AG04449 (cell line): ENCODE results near the gene TEX51.

Source experiments
- CTCF ChIA-PET: fragments of 350-600 bp; formaldehyde crosslinking; extraction: SDS; loops from one replicate; lab custom pipeline; 2021; ENCODE audit warnings: antibody characterized with exemption; lab: Yijun Ruan, JAX
- POLR2A ChIA-PET: fragments of 400-600, 350-600 bp; formaldehyde crosslinking; extraction: SDS; loops from one replicate; lab custom pipeline; 2020; ENCODE audit warnings: antibody characterized with exemption, inconsistent platforms; lab: Yijun Ruan, JAX
- DNase-seq: peaks from one replicate; pipeline ENCODE4 v3.0.0-alpha.2; 2010; ENCODE audit warnings: low read depth, low spot score
- H3K4me3 ChIP-seq: 2 replicates; pipeline ENCODE4 v1.5.1; 2011; ENCODE audit warnings: low read depth, mild to moderate bottlenecking, control low read depth, low read length
- TF ChIP-seq, protein P1 (sequence below): IDR thresholded peaks from one replicate; pipeline ENCODE4 v1.5.1; 2011; ENCODE audit warnings: mild to moderate bottlenecking, moderate library complexity, low read length, control low read depth, inconsistent platforms; ENCODE audit not compliant: insufficient read depth; ENCODE audit errors: missing control alignments

The TEX51 gene

GRCh38 chr2:126866451-126866850 is 32.2 kb upstream of the TEX51 start:
- DNase-seq, result no peak
- TF ChIP-seq, protein P1, sequence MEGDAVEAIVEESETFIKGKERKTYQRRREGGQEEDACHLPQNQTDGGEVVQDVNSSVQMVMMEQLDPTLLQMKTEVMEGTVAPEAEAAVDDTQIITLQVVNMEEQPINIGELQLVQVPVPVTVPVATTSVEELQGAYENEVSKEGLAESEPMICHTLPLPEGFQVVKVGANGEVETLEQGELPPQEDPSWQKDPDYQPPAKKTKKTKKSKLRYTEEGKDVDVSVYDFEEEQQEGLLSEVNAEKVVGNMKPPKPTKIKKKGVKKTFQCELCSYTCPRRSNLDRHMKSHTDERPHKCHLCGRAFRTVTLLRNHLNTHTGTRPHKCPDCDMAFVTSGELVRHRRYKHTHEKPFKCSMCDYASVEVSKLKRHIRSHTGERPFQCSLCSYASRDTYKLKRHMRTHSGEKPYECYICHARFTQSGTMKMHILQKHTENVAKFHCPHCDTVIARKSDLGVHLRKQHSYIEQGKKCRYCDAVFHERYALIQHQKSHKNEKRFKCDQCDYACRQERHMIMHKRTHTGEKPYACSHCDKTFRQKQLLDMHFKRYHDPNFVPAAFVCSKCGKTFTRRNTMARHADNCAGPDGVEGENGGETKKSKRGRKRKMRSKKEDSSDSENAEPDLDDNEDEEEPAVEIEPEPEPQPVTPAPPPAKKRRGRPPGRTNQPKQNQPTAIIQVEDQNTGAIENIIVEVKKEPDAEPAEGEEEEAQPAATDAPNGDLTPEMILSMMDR, result no peak
- ChIA-PET POLR2A (no interaction called here), CTCF (no interaction called here)
- no peak overlapping the region for H3K4me3 ChIP-seq

DNA sequence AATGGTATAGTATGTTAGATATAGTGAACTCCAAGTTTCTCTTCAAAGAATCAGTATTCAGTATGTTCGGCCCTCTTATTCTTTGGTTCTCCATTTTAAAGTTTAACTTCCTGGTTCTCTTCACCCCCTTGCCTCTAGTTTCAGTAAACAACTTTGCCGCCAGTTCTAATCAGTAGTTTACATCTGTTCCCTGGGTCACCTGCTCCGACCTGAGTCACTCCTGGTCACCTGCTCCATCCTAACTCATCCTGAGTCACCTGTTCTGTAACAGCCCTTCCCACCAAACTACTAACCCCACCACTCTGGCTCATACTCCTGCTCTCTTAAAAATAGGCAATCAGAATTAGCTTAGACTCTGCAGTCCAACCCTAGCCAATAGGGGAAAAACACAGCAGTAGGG is 23.7 kb upstream of the TEX51 start:
- CTCF ChIA-PET, result no interaction called here
- TF ChIP-seq, protein P1, result no peak
- POLR2A ChIA-PET, result no interaction called here
- DNase-seq, result no peak
- no peak overlapping the region for H3K4me3 ChIP-seq

DNA sequence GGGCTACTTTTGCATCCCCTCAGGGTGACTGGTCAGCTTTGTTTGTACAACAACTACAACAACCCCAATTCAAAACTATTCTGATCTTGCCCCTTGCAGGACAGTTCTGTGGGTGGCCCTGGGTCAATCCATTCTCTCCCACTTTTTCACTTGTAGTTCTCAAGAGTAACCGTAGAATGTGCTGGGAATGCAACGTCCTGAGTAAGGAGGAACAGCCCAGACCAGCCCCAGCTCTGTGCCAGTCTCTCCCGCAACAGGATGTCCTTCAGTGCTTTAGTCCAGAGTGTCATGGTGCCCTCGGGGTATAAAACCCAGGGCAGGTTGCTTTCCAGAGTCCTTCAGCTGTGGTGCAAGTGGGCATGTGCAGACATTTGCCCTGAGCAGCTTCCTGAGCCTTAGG is 22.1 kb upstream of the TEX51 start:
- DNase-seq, result no peak
- TF ChIP-seq, protein P1, result no peak
- POLR2A ChIA-PET, result no interaction called here
- no peak overlapping the region for H3K4me3 ChIP-seq
- CTCF ChIA-PET, result interaction anchor here (1.1 kb wide), 1 partner anchor 10 kb away, joined by 3 read pairs; no protein-coding TSS in a partner anchor

GRCh38 chr2:126877041-126877440 is 21.6 kb upstream of the TEX51 start:
- no peak for DNase-seq
- ChIA-PET CTCF (no interaction called here), POLR2A (no interaction called here)
- TF ChIP-seq, protein P1, result no peak
- H3K4me3 ChIP-seq, result no peak overlapping the region

DNA sequence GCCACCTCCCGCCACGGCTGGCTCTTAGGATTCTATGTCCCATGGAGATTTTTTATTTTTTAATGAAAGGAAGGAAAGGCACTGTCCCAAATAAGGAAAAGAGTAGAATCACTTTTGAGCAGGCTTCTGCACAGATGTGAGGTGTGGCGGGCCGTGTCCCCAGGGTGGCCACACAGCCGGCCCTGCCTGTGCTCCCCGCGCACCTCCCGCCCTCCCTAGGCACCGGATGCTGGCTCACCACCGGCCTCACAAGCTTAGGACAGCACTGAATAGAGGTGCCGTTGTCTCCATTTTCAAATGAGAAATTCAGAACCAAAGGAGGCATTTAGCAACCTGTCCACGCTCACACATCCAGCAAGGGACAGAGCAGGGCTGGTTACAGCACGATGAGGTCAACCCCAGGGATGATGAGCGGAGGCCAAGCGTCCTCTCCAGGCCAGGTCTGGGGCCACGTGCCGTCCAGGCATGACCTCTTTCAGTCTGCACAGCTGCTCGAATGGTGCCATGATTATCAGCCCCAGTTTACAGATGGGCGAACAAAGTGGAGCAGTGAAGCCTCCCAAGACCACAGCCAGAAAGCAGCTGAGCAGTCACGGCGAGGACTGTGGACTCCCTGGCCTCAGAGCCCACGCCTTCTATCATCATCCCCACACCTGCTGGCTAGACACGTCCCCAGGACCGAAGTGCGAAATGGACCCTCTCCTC is 20.7 kb upstream of the TEX51 start:
- POLR2A ChIA-PET, result no interaction called here
- no peak overlapping the region for H3K4me3 ChIP-seq
- CTCF ChIA-PET, result no interaction called here
- TF ChIP-seq, protein P1, result no peak
- no peak for DNase-seq

- no peak for DNase-seq
- POLR2A ChIA-PET, result no interaction called here
- no peak overlapping the region for H3K4me3 ChIP-seq
- TF ChIP-seq, protein P1, result no peak
- CTCF ChIA-PET, result no interaction called here
These were observed 20.1 kb upstream of the TEX51 start for GRCh38 chr2:126878601-126879000.
